EL (cell line): Measurements from ENCODE around the gene CHSY3.

Experiments
- DNase-seq: peaks from one replicate; pipeline ENCODE4 v3.0.0-alpha.2; 2016

The CHSY3 gene

DNA sequence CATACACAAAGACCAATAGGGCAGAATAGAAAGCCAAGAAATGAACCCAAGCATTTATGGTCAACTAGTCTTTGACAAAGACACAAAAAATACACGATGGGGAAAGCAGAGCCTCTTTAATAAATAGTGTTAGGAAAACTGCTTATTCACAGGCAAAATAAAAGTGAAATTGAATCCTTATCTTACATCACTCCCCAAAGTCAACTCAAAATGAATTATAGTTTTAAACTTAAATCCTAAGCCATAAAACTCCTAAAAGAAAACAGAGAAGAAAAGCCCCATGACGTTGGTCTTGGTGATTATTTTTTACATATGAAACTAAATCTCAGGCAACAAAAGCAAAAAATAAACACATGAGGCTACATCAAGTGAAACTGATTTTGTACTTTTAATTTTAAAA lies 46.8 kb downstream of the CHSY3 start:
- DNase-seq, result no peak

DNA sequence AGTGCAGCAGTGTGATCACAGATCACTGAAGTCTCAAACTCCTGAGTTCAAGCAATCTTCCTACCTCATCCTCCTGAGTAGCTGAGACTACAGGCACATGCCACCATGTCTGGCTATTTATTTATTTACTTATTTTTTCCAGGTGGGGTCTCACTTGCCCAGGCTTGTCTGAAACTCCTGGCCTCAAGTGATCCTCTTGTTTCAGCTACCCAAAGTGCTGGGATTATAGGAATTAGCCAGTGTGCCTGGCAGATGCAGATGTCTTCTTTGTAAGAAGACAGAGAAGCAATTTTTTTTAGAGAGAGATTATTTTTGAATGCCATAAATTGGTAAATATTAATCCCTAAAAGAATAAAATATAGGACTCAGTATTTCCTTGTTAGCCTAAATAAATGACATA lies 54.3 kb downstream of the CHSY3 start:
- no peak for DNase-seq

DNA sequence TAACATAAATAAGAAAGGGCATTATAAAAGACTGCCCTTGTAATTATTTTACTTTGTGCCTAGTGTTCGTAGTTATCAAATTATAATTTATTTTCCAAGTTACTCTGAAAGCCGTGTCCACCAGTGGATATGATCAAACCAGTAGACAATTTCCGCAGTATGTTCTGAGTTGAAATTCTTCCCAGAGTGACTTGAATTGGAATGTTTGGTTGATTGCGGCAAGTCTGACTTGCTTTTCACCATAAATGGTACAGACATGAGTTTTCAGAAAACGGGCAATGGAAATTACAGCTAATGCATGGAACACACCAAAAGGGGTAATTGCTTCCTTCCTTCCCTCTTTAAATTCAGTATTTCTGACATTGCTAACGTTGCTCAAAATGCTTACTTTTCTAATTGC lies 56.6 kb downstream of the CHSY3 start:
- no peak for DNase-seq

DNA sequence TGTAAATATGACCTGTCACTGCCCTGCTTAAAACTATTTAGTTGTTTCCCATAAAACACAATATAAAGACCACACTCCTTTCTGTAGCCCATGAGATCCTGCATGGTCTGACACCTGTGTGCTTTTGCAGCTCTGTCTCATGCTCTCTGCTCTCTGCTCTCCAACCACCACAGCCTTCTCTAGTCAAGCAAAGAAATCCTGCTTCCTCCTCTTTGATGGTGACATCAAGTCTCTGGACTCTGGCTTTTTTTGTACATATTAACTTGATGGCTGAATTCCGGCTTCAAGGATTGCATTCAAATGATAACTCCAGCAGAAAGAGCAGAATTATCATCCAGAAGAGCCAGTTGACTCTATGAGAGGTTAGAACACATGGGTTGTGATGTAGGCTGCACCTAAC lies 58.2 kb downstream of the CHSY3 start:
- DNase-seq, result no peak

GRCh38 chr5:129963359-129963758 lies 59.1 kb downstream of the CHSY3 start:
- peak; percentile 1 for DNase-seq

DNA sequence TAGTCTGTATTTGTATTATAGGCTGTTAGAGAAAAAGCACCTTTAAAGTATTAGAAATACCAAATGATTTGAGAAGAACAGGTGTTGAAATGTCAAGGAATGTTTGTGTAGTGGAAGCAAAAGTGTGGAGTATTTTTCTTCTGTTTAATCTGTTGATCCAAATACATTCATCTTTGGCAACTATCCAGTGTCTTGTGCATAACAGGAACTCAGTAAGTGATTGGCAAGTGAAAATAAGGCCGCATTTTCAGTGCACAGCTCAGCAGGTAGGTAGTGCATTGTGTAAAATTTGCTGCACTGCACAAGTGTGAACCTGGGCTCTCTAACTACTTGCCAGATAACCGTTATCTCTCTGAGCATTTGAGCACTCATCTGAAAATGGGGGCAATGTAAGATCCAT lies 61.8 kb downstream of the CHSY3 start:
- DNase-seq, result no peak

DNA sequence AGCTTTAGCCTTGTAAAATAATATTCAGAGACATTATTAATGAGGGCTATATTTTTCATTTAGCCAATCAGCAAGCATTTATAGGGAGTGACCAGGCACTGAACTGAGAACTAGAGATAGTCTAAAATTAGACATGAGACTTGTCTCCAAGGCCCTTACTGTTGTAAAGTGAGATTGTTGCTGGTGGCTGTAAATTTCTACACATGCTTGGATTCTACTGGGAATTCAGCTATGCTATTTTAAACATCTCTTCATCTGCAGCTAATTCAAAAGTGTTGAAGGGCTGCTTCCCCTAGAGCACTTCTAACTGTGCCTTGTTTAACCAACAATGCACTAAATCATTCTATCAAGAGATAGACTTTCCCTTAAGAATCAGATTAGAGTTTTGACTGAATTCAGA lies 67.4 kb downstream of the CHSY3 start:
- DNase-seq, result no peak

- no peak for DNase-seq
Observed at GRCh38 chr5:129972465-129973141, 68.3 kb downstream of the CHSY3 start.

DNA sequence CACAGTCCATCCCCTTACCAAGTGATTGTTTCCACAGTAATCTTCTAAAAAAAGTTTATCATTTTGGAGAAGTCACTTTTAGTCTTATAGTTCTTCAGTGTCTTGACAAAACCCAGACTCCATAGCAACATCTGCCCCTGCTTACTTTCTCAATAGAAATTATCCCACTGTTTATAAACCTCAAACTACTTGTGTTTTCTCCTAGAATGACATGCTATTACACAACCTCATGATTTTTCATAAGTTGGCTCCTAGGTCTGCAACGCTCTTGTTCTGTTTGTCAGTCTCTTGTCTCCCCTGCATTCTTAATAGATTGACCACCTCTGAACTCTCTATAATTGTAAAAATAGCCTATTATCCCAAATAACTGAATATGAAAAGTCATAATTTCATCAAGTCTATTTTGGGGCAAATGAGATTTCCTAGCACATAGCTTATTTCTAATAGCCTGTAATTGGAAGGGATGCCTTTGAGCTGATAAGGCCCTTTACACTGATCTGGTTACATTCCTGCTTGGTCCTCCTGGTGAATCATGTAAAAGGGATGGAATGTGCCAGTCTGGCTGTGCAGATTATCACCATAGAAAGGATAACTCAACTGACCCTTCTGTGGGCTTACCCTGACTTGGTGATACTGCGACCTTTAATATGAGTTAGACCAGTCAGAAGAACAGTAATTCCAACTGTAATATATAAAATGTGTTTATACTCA lies 69.6 kb downstream of the CHSY3 start:
- peak; percentile 1 for DNase-seq

- no peak for DNase-seq
Observed at GRCh38 chr5:129977810-129978209, 73.5 kb downstream of the CHSY3 start.

- no peak for DNase-seq
Observed at GRCh38 chr5:129978270-129978669, 74.0 kb downstream of the CHSY3 start.

DNA sequence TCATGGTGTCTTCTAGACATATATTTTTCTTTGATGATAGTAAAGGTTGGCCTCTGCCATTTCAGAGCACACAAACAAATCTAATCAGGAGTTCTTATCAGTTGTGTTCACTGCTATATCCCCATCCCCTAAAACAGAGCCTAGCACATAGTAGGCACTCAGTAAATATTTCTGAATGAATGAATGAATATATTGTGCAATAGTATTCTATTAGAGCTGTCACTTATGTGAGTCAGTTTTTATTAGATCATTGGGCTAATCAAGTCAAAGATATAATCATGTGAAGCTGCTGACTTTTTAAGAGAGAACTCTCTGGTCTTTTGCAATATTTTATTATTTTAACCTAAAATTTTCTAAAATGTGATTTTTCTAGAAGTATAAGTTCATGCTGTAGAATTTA lies 84.2 kb downstream of the CHSY3 start:
- no peak for DNase-seq

GRCh38 chr5:129991780-129992179 lies 87.5 kb downstream of the CHSY3 start:
- DNase-seq, result no peak

GRCh38 chr5:129996896-129997295 lies 92.6 kb downstream of the CHSY3 start:
- DNase-seq, result no peak

DNA sequence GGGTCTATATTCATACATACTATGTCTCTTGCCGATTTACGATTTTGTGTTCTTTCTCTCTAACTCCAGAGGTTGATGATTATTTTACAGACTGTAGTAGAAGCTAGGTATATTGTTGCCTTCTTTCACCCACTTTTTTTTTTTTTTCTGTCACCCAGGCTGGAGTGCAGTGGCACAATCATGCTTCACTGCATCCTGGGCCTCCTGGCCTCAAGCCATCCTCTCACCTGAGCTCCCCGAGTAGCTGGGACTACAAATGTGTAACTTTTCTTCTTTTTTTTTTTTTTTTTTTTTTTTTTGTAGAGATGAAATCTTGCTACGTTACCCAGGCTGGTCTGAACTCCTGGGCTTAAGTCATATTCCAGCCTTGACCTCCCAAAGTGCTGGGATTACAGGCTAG lies 96.2 kb downstream of the CHSY3 start:
- no peak for DNase-seq

DNA sequence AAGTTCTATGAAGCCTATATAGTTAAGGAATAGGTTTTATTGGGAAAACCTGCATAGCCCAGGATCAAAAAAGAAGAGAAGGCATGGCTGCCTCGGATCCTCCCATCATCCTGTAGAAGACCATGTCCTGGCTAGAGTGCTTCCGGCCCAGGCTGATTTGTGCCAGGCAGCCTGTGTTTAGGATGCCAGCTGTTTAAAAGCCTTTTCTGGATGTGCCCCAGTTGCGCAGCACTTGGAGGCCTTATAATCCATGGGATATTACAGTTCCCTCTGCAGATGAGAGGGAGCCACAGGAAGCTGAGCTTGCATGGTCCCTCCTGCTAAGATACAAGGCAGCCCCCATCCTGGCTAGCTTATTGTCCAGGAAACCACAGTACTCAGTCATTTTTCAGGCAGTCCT lies 97.9 kb downstream of the CHSY3 start:
- no peak for DNase-seq

- no peak for DNase-seq
Observed at GRCh38 chr5:130002876-130003275, 98.6 kb downstream of the CHSY3 start.

- DNase-seq, result no peak
Observed at GRCh38 chr5:130011986-130012385, 107.7 kb downstream of the CHSY3 start.

- DNase-seq, result no peak
Observed at GRCh38 chr5:130017173-130017572, 112.9 kb downstream of the CHSY3 start.

DNA sequence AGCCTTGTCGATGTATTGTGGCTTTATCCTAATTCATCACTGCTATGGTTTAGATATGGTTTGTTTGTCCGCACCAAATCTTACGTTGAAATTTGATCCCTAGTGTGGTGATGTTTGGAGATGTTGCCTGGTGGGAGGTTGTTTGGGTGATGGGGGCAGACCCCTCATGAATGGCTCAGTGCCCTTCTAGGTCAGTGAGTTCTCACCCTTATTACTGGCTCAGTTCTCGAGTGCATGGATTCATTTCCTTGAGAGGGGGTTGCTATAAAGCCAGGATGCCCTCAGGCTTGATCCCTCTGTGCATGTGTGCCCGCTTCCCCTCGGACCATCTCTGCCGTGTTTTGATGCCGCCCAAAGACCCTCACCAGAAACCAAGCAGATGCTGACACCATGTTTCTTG lies 114.4 kb downstream of the CHSY3 start:
- DNase-seq, result no peak

- DNase-seq, result no peak
Observed at GRCh38 chr5:130021000-130021399, 116.7 kb downstream of the CHSY3 start.

DNA sequence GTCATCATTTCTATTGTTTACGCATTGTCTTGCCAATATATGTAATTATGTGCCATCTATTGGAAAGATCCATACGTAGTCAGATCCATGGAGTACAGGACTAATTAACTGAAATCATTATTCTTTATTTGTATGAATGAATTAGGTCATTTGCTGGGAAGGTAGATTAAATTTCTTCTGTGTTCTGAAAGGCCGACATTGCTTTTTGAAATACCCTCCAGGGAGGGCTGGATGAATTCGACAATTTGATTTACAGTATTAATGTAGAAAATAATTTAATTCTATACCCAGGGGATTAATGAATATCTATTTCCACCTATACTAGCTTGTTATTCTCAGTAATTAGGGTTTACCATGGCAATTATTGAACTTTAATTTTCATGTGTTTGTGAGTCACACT lies 117.6 kb downstream of the CHSY3 start:
- DNase-seq, result no peak

- DNase-seq, result no peak
Observed at GRCh38 chr5:130023604-130024003, 119.3 kb downstream of the CHSY3 start.

DNA sequence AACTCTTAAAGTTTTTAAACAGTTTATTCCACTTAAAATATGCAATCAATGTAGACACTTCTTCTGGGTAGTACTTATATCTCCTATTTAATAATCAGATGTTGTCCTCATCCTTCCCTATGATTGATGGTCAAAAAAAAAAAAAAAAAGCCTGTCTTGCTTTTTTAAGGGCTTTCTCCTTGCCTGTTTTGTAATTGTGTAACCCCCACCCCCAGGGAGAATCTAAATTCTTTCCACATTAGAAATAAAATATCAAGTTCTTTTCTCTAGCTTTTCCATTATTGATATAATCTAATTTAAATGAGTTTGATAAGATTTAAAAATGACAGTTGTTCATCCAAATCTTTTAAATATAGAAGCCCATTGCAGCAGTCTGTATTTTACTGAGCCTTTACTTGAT lies 119.7 kb downstream of the CHSY3 start:
- no peak for DNase-seq

DNA sequence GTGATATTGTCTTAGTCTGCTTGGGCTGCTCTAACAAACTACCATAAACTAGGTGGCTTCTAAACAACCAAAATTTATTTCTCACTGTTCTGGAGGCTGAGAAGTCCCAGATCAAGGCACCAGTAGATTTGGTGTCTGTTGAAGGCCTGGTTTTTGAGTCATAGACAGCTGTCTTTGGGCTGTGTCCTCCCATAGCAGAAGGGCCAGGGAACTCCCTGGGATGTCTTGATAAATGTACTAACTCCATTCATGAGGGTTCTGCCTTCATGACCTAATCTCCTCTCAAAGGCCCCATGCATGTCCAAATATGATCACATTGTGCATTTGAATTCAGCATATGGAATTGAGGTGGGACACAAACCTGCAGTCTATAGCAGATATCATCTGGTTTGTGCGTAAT lies 121.2 kb downstream of the CHSY3 start:
- no peak for DNase-seq
